ENCODE results near the gene ARHGEF7.

ARHGEF7 gene

GRCh38 chr13:111160648-111161047 lies 45.5 kb downstream of the ARHGEF7 start:
- Mint-ChIP-seq H3K4me3 (no peak overlapping the region), H3K9me3 (peaks cover 13% of the 10 kb centered on the region), H3K36me3 (ENCODE audit: low read depth) (peaks cover 49% of the 10 kb centered on the region), H3K27me3 (ENCODE audit: low read depth) (no peaks in the 10 kb centered on the region), H3K4me1 (ENCODE audit: low read depth) (peaks cover 16% of the 10 kb centered on the region), H3K27ac (no peak overlapping the region)

GRCh38 chr13:111161601-111162600 lies 46.8 kb downstream of the ARHGEF7 start:
- H3K27me3 Mint-ChIP-seq (ENCODE audit: low read depth), result no peaks in the 10 kb centered on the region
- peaks cover 53% of the 10 kb centered on the region for H3K36me3 Mint-ChIP-seq (ENCODE audit: low read depth)
- H3K4me1 Mint-ChIP-seq (ENCODE audit: low read depth), result peaks cover 21% of the 10 kb centered on the region
- H3K27ac Mint-ChIP-seq, result no peak overlapping the region
- no peak overlapping the region for H3K4me3 Mint-ChIP-seq
- H3K9me3 Mint-ChIP-seq, result peaks cover 13% of the 10 kb centered on the region

GRCh38 chr13:111165241-111166010 lies 50.3 kb downstream of the ARHGEF7 start:
- no peak overlapping the region for H3K4me3 Mint-ChIP-seq
- no peaks in the 10 kb centered on the region for H3K27me3 Mint-ChIP-seq (ENCODE audit: low read depth)
- no peak overlapping the region for H3K27ac Mint-ChIP-seq
- peaks cover 54% of the 10 kb centered on the region for H3K36me3 Mint-ChIP-seq (ENCODE audit: low read depth)
- peaks cover 12% of the 10 kb centered on the region for H3K9me3 Mint-ChIP-seq
- peaks cover 28% of the 10 kb centered on the region for H3K4me1 Mint-ChIP-seq (ENCODE audit: low read depth)

- H3K27me3 Mint-ChIP-seq (ENCODE audit: low read depth), result no peaks in the 10 kb centered on the region
- H3K4me1 Mint-ChIP-seq (ENCODE audit: low read depth), result peaks cover 33% of the 10 kb centered on the region
- H3K9me3 Mint-ChIP-seq, result peaks cover 8% of the 10 kb centered on the region
- H3K27ac Mint-ChIP-seq, result peak overlapping the region; percentile 32
- peaks cover 46% of the 10 kb centered on the region for H3K36me3 Mint-ChIP-seq (ENCODE audit: low read depth)
- no peak overlapping the region for H3K4me3 Mint-ChIP-seq
Observed at GRCh38 chr13:111166882-111167675, 52.0 kb downstream of the ARHGEF7 start.

GRCh38 chr13:111168107-111168506 lies 53.0 kb downstream of the ARHGEF7 start:
- peaks cover 42% of the 10 kb centered on the region for H3K36me3 Mint-ChIP-seq (ENCODE audit: low read depth)
- no peak overlapping the region for H3K27ac Mint-ChIP-seq
- peaks cover 36% of the 10 kb centered on the region for H3K4me1 Mint-ChIP-seq (ENCODE audit: low read depth)

GRCh38 chr13:111171112-111171511 lies 56.0 kb downstream of the ARHGEF7 start:
- H3K4me3 Mint-ChIP-seq, result no peak overlapping the region
- peaks cover 41% of the 10 kb centered on the region for H3K4me1 Mint-ChIP-seq (ENCODE audit: low read depth)
- H3K27ac Mint-ChIP-seq, result no peak overlapping the region
- peaks cover 20% of the 10 kb centered on the region for H3K9me3 Mint-ChIP-seq
- H3K27me3 Mint-ChIP-seq (ENCODE audit: low read depth), result no peaks in the 10 kb centered on the region
- H3K36me3 Mint-ChIP-seq (ENCODE audit: low read depth), result peaks cover 60% of the 10 kb centered on the region

More at GRCh38 chr13:111168107-111168506, 53.0 kb downstream of the ARHGEF7 start:
- no peaks in the 10 kb centered on the region for H3K27me3 Mint-ChIP-seq (ENCODE audit: low read depth)
- no peak overlapping the region for H3K4me3 Mint-ChIP-seq
- peaks cover 8% of the 10 kb centered on the region for H3K9me3 Mint-ChIP-seq

- no peak overlapping the region for H3K27ac Mint-ChIP-seq
Observed at GRCh38 chr13:111171629-111172028, 56.5 kb downstream of the ARHGEF7 start.

GRCh38 chr13:111174377-111175114 lies 59.4 kb downstream of the ARHGEF7 start:
- H3K9me3 Mint-ChIP-seq, result peaks cover 12% of the 10 kb centered on the region
- no peak overlapping the region for H3K4me3 Mint-ChIP-seq
- H3K27me3 Mint-ChIP-seq (ENCODE audit: low read depth), result no peaks in the 10 kb centered on the region
- peak overlapping the region; percentile 53 for H3K27ac Mint-ChIP-seq
- H3K36me3 Mint-ChIP-seq (ENCODE audit: low read depth), result peaks cover 57% of the 10 kb centered on the region
- peaks cover 48% of the 10 kb centered on the region for H3K4me1 Mint-ChIP-seq (ENCODE audit: low read depth)

More at GRCh38 chr13:111171629-111172028, 56.5 kb downstream of the ARHGEF7 start:
- Mint-ChIP-seq H3K36me3 (ENCODE audit: low read depth) (peaks cover 63% of the 10 kb centered on the region), H3K9me3 (peaks cover 20% of the 10 kb centered on the region), H3K4me1 (ENCODE audit: low read depth) (peaks cover 41% of the 10 kb centered on the region), H3K4me3 (no peak overlapping the region), H3K27me3 (ENCODE audit: low read depth) (no peaks in the 10 kb centered on the region)

GRCh38 chr13:111175372-111175771 lies 60.3 kb downstream of the ARHGEF7 start:
- Mint-ChIP-seq H3K4me3 (no peak overlapping the region), H3K4me1 (ENCODE audit: low read depth) (peaks cover 56% of the 10 kb centered on the region), H3K27ac (peak overlapping the region; percentile 53), H3K27me3 (ENCODE audit: low read depth) (no peaks in the 10 kb centered on the region), H3K9me3 (peaks cover 12% of the 10 kb centered on the region), H3K36me3 (ENCODE audit: low read depth) (peaks cover 60% of the 10 kb centered on the region)

- Mint-ChIP-seq H3K4me3 (no peak overlapping the region), H3K27me3 (ENCODE audit: low read depth) (no peaks in the 10 kb centered on the region), H3K27ac (peak overlapping the region; percentile 45), H3K9me3 (peaks cover 12% of the 10 kb centered on the region), H3K36me3 (ENCODE audit: low read depth) (peaks cover 62% of the 10 kb centered on the region), H3K4me1 (ENCODE audit: low read depth) (peaks cover 58% of the 10 kb centered on the region)
Observed at GRCh38 chr13:111175935-111176334, 60.8 kb downstream of the ARHGEF7 start.

GRCh38 chr13:111176421-111176820 lies 61.3 kb downstream of the ARHGEF7 start:
- peak overlapping the region; percentile 45 for H3K27ac Mint-ChIP-seq
- no peaks in the 10 kb centered on the region for H3K27me3 Mint-ChIP-seq (ENCODE audit: low read depth)
- H3K36me3 Mint-ChIP-seq (ENCODE audit: low read depth), result peaks cover 65% of the 10 kb centered on the region
- no peak overlapping the region for H3K4me3 Mint-ChIP-seq
- peaks cover 12% of the 10 kb centered on the region for H3K9me3 Mint-ChIP-seq
- H3K4me1 Mint-ChIP-seq (ENCODE audit: low read depth), result peaks cover 60% of the 10 kb centered on the region

GRCh38 chr13:111177081-111177711 lies 62.1 kb downstream of the ARHGEF7 start:
- Mint-ChIP-seq H3K27me3 (ENCODE audit: low read depth) (no peaks in the 10 kb centered on the region), H3K4me3 (peak overlapping the region; percentile 71), H3K36me3 (ENCODE audit: low read depth) (peaks cover 62% of the 10 kb centered on the region), H3K9me3 (peaks cover 12% of the 10 kb centered on the region), H3K27ac (peak overlapping the region; percentile 94), H3K4me1 (ENCODE audit: low read depth) (peaks cover 56% of the 10 kb centered on the region)

GRCh38 chr13:111177921-111178320 lies 62.8 kb downstream of the ARHGEF7 start:
- peaks cover 12% of the 10 kb centered on the region for H3K9me3 Mint-ChIP-seq
- peaks cover 58% of the 10 kb centered on the region for H3K4me1 Mint-ChIP-seq (ENCODE audit: low read depth)
- peak overlapping the region; percentile 94 for H3K27ac Mint-ChIP-seq
- H3K4me3 Mint-ChIP-seq, result no peak overlapping the region
- H3K36me3 Mint-ChIP-seq (ENCODE audit: low read depth), result peaks cover 64% of the 10 kb centered on the region
- no peaks in the 10 kb centered on the region for H3K27me3 Mint-ChIP-seq (ENCODE audit: low read depth)
